H1 (cell line): ENCODE results near the gene GHRHR. TPM values are rescaled to one million over a fixed set of nuclear protein-coding genes. Genes with fewer than 3 reads are reported as not detected.

Experiments used
- CBX5 ChIP-seq: fragments of 300-800, 300-1000 bp; sonication (generic); IDR thresholded peaks from 2 replicates; pipeline ENCODE4 v1.7.1; 2016; ENCODE audit warnings: antibody characterized with exemption, low read length, low read depth
- RAD21 ChIP-seq, 2 experiments: IDR thresholded peaks in 1 of 2; conservative IDR thresholded peaks in 1 of 2; 2 replicates each; pipeline ENCODE4 v1.6.1; 2011; ENCODE audit warnings: low read depth in 2 of 2, low read length in 2 of 2, improper control_type of control experiment in 1 of 2, inconsistent platforms in 1 of 2, mild to moderate bottlenecking in 1 of 2, moderate library complexity in 1 of 2
- polyA plus RNA-seq, 7 experiments: library from polyadenylated mRNA; depleted of rRNA in 3 of 7; stranded (reverse) in 5 of 7; unstranded in 2 of 7; fragments of >200 nt in 5 of 7; fragments of 200-250 nt in 2 of 7; gene quantifications; 1 replicate in 5 of 7; 2 replicates in 1 of 7; 4 replicates in 1 of 7; pipeline versions ENCODE4 v1.2.1 to v1.2.3, GENCODE V29; 2011 to 2013; ENCODE audit warnings: missing spikeins in 2 of 7, mixed read lengths in 2 of 7
- total RNA-seq: library from RNA; stranded (reverse); fragmentation: NEBNext Ultra II Directional; extraction: Animal tissue kit (Norgen Biotek cat#: 25700); gene quantifications from 2 replicates; pipeline ENCODE4 v1.2.1, GENCODE V29; 2021
- TF ChIP-seq, protein P1 (sequence below): fragments of 300-600 bp; sonication (generic); IDR thresholded peaks from 2 replicates; pipeline ENCODE4 v1.7.1; 2012; ENCODE audit warnings: low read length, moderate library complexity, mild to moderate bottlenecking, inconsistent platforms; ENCODE audit not compliant: insufficient replicate concordance
- TF ChIP-seq, protein P2 (sequence below): IDR thresholded peaks from 2 replicates; pipeline ENCODE4 v1.6.1; 2012; ENCODE audit warnings: low read length, inconsistent platforms

GHRHR gene
- total and polyA plus RNA-seq, 2 of the 8 experiments (the other 6 are each of a cell fraction or from before 2014, with no cell fraction given) = 0.60 to 6.5 TPM

- TF ChIP-seq, protein P1, sequence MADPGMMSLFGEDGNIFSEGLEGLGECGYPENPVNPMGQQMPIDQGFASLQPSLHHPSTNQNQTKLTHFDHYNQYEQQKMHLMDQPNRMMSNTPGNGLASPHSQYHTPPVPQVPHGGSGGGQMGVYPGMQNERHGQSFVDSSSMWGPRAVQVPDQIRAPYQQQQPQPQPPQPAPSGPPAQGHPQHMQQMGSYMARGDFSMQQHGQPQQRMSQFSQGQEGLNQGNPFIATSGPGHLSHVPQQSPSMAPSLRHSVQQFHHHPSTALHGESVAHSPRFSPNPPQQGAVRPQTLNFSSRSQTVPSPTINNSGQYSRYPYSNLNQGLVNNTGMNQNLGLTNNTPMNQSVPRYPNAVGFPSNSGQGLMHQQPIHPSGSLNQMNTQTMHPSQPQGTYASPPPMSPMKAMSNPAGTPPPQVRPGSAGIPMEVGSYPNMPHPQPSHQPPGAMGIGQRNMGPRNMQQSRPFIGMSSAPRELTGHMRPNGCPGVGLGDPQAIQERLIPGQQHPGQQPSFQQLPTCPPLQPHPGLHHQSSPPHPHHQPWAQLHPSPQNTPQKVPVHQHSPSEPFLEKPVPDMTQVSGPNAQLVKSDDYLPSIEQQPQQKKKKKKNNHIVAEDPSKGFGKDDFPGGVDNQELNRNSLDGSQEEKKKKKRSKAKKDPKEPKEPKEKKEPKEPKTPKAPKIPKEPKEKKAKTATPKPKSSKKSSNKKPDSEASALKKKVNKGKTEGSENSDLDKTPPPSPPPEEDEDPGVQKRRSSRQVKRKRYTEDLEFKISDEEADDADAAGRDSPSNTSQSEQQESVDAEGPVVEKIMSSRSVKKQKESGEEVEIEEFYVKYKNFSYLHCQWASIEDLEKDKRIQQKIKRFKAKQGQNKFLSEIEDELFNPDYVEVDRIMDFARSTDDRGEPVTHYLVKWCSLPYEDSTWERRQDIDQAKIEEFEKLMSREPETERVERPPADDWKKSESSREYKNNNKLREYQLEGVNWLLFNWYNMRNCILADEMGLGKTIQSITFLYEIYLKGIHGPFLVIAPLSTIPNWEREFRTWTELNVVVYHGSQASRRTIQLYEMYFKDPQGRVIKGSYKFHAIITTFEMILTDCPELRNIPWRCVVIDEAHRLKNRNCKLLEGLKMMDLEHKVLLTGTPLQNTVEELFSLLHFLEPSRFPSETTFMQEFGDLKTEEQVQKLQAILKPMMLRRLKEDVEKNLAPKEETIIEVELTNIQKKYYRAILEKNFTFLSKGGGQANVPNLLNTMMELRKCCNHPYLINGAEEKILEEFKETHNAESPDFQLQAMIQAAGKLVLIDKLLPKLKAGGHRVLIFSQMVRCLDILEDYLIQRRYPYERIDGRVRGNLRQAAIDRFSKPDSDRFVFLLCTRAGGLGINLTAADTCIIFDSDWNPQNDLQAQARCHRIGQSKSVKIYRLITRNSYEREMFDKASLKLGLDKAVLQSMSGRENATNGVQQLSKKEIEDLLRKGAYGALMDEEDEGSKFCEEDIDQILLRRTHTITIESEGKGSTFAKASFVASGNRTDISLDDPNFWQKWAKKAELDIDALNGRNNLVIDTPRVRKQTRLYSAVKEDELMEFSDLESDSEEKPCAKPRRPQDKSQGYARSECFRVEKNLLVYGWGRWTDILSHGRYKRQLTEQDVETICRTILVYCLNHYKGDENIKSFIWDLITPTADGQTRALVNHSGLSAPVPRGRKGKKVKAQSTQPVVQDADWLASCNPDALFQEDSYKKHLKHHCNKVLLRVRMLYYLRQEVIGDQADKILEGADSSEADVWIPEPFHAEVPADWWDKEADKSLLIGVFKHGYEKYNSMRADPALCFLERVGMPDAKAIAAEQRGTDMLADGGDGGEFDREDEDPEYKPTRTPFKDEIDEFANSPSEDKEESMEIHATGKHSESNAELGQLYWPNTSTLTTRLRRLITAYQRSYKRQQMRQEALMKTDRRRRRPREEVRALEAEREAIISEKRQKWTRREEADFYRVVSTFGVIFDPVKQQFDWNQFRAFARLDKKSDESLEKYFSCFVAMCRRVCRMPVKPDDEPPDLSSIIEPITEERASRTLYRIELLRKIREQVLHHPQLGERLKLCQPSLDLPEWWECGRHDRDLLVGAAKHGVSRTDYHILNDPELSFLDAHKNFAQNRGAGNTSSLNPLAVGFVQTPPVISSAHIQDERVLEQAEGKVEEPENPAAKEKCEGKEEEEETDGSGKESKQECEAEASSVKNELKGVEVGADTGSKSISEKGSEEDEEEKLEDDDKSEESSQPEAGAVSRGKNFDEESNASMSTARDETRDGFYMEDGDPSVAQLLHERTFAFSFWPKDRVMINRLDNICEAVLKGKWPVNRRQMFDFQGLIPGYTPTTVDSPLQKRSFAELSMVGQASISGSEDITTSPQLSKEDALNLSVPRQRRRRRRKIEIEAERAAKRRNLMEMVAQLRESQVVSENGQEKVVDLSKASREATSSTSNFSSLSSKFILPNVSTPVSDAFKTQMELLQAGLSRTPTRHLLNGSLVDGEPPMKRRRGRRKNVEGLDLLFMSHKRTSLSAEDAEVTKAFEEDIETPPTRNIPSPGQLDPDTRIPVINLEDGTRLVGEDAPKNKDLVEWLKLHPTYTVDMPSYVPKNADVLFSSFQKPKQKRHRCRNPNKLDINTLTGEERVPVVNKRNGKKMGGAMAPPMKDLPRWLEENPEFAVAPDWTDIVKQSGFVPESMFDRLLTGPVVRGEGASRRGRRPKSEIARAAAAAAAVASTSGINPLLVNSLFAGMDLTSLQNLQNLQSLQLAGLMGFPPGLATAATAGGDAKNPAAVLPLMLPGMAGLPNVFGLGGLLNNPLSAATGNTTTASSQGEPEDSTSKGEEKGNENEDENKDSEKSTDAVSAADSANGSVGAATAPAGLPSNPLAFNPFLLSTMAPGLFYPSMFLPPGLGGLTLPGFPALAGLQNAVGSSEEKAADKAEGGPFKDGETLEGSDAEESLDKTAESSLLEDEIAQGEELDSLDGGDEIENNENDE = no peak
- TF ChIP-seq CBX5 (no peak), RAD21 (IDR thresholded peaks at IDR 0.05 in 1 of 2, conservative IDR thresholded peaks at IDR 0.05 in 1 of 2; ENCODE audit: low read depth in 2 of 2, low read length in 2 of 2) (no peak)
- TF ChIP-seq, protein P2, sequence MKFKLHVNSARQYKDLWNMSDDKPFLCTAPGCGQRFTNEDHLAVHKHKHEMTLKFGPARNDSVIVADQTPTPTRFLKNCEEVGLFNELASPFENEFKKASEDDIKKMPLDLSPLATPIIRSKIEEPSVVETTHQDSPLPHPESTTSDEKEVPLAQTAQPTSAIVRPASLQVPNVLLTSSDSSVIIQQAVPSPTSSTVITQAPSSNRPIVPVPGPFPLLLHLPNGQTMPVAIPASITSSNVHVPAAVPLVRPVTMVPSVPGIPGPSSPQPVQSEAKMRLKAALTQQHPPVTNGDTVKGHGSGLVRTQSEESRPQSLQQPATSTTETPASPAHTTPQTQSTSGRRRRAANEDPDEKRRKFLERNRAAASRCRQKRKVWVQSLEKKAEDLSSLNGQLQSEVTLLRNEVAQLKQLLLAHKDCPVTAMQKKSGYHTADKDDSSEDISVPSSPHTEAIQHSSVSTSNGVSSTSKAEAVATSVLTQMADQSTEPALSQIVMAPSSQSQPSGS = no peak
Measured at GRCh38 chr7:30969604-30969970, 5.8 kb downstream of the GHRHR start (continued).
